Mucosa of descending colon (tissue), 3 donors: ENCODE results near the gene ERC2. TPM values are rescaled to one million over a fixed set of nuclear protein-coding genes. Genes with fewer than 3 reads are reported as not detected.

Source experiments
- ATAC-seq: fragments of 200-7000 bp; cut with Tn5 transposase; one replicate; pipeline ENCODE4 v1.9.1; 2020; ENCODE audit warnings: mild to moderate bottlenecking, moderate library complexity
- DNase-seq, 3 donors: peaks; one replicate each; pipeline ENCODE4 v3.0.0-alpha.2; 2020
- H3K36me3 ChIP-seq: fragments of 200-600 bp; one replicate; pipeline ENCODE4 v1.8.0; 2021; ENCODE audit warnings: low read depth, mild to moderate bottlenecking
- H3K4me1 ChIP-seq: fragments of 200-600 bp; one replicate; pipeline ENCODE4 v1.8.0; 2021; ENCODE audit warnings: low read depth, mild to moderate bottlenecking
- H3K4me3 ChIP-seq: fragments of 200-600 bp; one replicate; pipeline ENCODE4 v1.8.0; 2021; ENCODE audit warnings: mild to moderate bottlenecking
- H3K9me3 ChIP-seq: fragments of 200-600 bp; one replicate; pipeline ENCODE4 v1.8.0; 2021; ENCODE audit warnings: mild to moderate bottlenecking
- CTCF ChIP-seq: fragments of 200-600 bp; IDR thresholded peaks from one replicate; pipeline ENCODE4 v1.8.0; 2022; ENCODE audit warnings: antibody characterized with exemption, mild to moderate bottlenecking
- intact Hi-C, 2 donors: fragments of 100-400 bp; cut with DNase I in 1 of 2; cut with micrococcal nuclease in 1 of 2; formaldehyde crosslinking; loops; one replicate each; pipeline versions ENCODE4 v1.11.0 to v1.11.1; 2022; cut with DNase I, micrococcal nuclease
- total RNA-seq, 3 donors: library from RNA; stranded (reverse); fragmentation: NEBNext Ultra II Directional in 2 of 3; extraction: Animal tissue kit (Norgen Biotek cat#: 25700) in 2 of 3; gene quantifications; one replicate each; pipeline versions ENCODE4 v1.2.1 to v1.2.4, GENCODE V29; 2021 to 2023
- donor health status: DM: no; HTN: no; CAD: no; lungs with moderate emphysema.
- donor health status: DM: no; HTN: no; CAD: no.
- donor health status: DM: no; HTN: yes; CAD: no.

ERC2 gene
- total RNA-seq, 3 donors from 2014 or later = 0.06 to 1.8 (median 0.43) TPM

DNA sequence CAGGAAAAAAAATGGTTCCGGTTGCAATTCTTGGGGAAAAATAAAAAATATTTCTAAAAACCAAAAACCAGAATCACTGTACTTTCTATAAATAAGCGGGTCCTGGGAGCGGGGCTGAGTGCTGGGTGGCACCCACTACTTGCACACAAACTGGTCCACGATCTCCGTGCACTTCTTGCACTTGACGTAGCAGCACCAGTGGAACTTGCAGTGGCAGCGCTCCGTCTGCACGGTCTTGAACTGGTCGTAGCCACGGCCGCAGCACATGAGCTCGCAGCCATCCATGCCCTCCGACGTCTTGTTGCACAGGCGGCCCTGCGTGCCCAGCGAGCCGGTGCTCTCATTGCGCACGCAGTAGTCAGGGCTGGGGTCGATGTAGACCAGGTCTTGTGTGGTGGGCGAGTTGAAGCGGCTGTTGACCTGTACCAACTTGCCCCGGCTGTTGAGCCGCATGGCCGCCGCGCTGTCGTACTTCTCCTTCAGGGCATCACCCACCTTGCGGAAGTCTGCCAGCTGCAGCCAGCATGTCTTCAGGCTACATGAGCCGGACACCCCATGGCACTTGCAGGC, 998.2 kb downstream of the ERC2 start:
- H3K4me1 ChIP-seq = no peaks in the 10 kb centered on the region
- no peak for DNase-seq
- TF ChIP-seq CTCF = no peak
- intact Hi-C loops = no loop called here
- no peak for ATAC-seq
- H3K4me3 ChIP-seq = no peak overlapping the region
- no peaks in the 10 kb centered on the region for H3K9me3 ChIP-seq
- no peaks in the 10 kb centered on the region for H3K36me3 ChIP-seq

GRCh38 chr3:55468251-55468650, 1000.0 kb downstream of the ERC2 start:
- no peak for TF ChIP-seq CTCF
- ATAC-seq (no peak), DNase-seq (no peak)
- Histone ChIP-seq H3K9me3 (no peaks in the 10 kb centered on the region), H3K4me1 (no peaks in the 10 kb centered on the region), H3K4me3 (no peak overlapping the region), H3K36me3 (no peaks in the 10 kb centered on the region)
- intact Hi-C loops = no loop called here

- TF ChIP-seq CTCF = no peak
- H3K9me3 ChIP-seq = no peaks in the 10 kb centered on the region
- intact Hi-C loops = no loop called here
- no peak for DNase-seq
- H3K4me3 ChIP-seq = no peak overlapping the region
- H3K4me1 ChIP-seq = no peaks in the 10 kb centered on the region
- no peaks in the 10 kb centered on the region for H3K36me3 ChIP-seq
- ATAC-seq = no peak
These were observed 1001.2 kb downstream of the ERC2 start for GRCh38 chr3:55467099-55467498.

DNA sequence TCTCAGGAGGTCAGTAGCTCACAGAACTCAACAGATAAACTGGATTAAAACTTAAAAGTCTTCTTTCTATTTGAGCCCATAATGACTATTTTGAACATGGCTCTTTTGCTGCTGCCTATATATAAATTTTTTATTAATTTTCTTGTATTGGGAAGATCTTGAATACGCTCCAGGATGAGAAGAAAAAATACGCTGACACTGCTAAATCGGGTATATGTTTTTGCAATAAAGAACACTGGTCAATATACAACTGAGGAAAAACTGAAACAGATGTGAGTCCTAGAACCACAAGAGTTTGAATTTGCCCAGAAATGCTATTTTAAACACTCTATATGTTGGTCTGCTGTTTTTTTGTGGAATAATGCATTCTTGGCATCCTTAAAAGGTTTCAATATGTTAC, 1001.7 kb downstream of the ERC2 start:
- H3K4me1 ChIP-seq = no peaks in the 10 kb centered on the region
- no peak for TF ChIP-seq CTCF
- no peak for ATAC-seq

DNA sequence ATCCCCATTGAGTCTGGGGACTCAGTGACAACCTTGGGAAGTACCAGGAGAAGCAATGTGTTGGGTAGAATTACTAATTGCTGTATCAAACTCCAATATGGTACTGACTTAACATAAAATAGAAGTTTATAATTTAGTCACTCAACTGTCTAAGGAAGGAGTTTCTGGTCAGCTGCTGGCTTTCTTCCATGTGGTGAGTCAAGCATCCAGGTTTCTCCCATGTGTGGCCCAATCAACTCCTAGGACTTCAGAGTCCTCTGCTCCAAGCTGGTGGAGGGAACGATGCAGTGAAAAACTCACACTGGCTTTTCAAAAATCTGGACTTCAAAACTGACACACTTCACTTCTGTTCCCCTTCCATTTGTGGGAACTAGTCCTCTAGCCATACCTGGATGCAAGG, 1006.4 kb downstream of the ERC2 start:
- TF ChIP-seq CTCF = no peak
- H3K4me3 ChIP-seq = no peak overlapping the region
- intact Hi-C loops = no loop called here
- H3K36me3 ChIP-seq = no peaks in the 10 kb centered on the region
- no peaks in the 10 kb centered on the region for H3K4me1 ChIP-seq
- ATAC-seq (no peak), DNase-seq (no peak)
- H3K9me3 ChIP-seq = no peaks in the 10 kb centered on the region

More for the DNA sequence above, 1001.7 kb downstream of the ERC2 start:
- DNase-seq = no peak
- intact Hi-C loops = no loop called here
- H3K36me3 ChIP-seq = no peaks in the 10 kb centered on the region
- H3K4me3 ChIP-seq = no peak overlapping the region
- no peaks in the 10 kb centered on the region for H3K9me3 ChIP-seq

- intact Hi-C loops = no loop called here
- TF ChIP-seq CTCF = no peak
- Histone ChIP-seq H3K4me1 (no peaks in the 10 kb centered on the region), H3K36me3 (no peaks in the 10 kb centered on the region), H3K4me3 (no peak overlapping the region), H3K9me3 (no peaks in the 10 kb centered on the region)
- no peak for DNase-seq
- no peak for ATAC-seq
These were observed 1008.4 kb downstream of the ERC2 start for GRCh38 chr3:55459838-55460237.
